BLaER1 (cell line): ENCODE measurements around the gene GATA2.
A peak's percentile ranks its signal among the peaks of the same experiment; 100 is the strongest.

ENCODE experiments used
- H3K27ac ChIP-seq: shearing (Covaris generic); formaldehyde crosslinking; 2 replicates; pipeline ENCODE4 v1.8.1; 2022
- H3K27me3 ChIP-seq: shearing (Covaris generic); formaldehyde crosslinking; 2 replicates; pipeline ENCODE4 v1.8.1; 2022
- H3K36me3 ChIP-seq: shearing (Covaris generic); formaldehyde crosslinking; 2 replicates; pipeline ENCODE4 v1.8.1; 2022
- H3K4me1 ChIP-seq: shearing (Covaris generic); formaldehyde crosslinking; 2 replicates; pipeline ENCODE4 v1.8.1; 2022
- H3K4me2 ChIP-seq: shearing (Covaris generic); formaldehyde crosslinking; 2 replicates; pipeline ENCODE4 v1.8.1; 2022
- H3K4me3 ChIP-seq: shearing (Covaris generic); formaldehyde crosslinking; 2 replicates; pipeline ENCODE4 v1.8.1; 2022
- H3K9ac ChIP-seq: shearing (Covaris generic); formaldehyde crosslinking; 2 replicates; pipeline ENCODE4 v1.8.1; 2022
- H3K9me3 ChIP-seq: shearing (Covaris generic); formaldehyde crosslinking; 2 replicates; pipeline ENCODE4 v1.8.1; 2022
- H4K20me1 ChIP-seq: shearing (Covaris generic); formaldehyde crosslinking; 2 replicates; pipeline ENCODE4 v1.8.1; 2022
- Cebpa-rat ChIP-seq: shearing (Covaris generic); IDR thresholded peaks from 2 replicates; pipeline ENCODE4 v1.8.1; 2022

Gene GATA2

DNA sequence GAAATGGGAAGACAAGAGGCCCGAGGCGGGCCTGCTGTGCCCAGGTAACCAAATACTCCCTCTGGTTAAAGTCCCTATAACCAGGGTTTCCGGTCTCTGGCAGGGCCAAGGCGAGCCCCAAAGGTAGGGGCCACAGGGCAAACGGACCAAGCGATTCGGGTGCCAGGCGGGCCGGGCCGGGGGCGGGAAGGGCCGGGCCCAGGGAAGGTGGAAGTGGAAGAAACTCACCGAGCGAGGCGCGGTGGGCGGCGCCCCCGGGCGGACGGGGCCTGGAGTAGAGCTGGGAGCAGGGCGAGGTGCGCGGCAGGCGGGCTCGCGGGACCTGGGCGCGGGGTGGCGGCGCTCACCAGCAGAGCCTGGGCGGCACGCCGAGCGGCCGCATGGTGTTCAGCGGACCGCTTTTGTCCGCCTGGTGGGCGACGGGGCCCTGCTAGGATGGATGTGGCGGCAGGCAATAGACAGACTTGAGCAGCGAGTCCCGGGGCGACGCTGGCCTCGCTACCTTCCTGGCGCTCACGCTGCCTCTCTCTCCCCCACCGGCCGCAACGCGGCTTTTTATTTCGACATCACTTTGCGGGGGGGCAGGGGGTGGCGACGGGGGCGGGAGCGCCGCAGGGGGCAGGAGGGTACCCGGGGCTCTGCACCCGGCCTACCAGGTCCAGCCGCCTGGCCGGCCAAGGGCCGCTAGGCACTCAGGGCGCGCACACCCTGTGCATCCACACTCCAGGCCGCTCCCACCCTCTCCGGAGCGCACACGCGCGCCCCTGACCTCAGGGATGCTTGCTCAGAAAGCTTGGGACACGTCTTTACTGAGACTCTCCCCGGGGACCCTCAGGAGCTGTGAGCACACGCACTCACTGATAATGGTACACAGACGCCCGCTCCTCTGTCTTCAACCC is at the start of gene GATA2:
Gene GATA2, minus strand, starts transcription at position 531 of the 899 bp plus-strand sequence. CDS start 6,170 bp downstream, outside the sequence.
- H4K20me1 ChIP-seq: peaks cover 78% of the 10 kb centered on the region
- no peak within 1 kb of the TSS for H3K9ac ChIP-seq
- no peaks in the 10 kb centered on the region for H3K36me3 ChIP-seq
- peak within 1 kb of the TSS; percentile 64 for H3K4me2 ChIP-seq
- H3K27ac ChIP-seq: no peak within 1 kb of the TSS
- H3K27me3 ChIP-seq: peaks cover 97% of the 10 kb centered on the region
- peak within 1 kb of the TSS; percentile 36; the same call in 1 of the 2 replicates for H3K4me3 ChIP-seq
- no peak for TF ChIP-seq Cebpa-rat
- H3K9me3 ChIP-seq: no peaks in the 10 kb centered on the region
- H3K4me1 ChIP-seq: peaks cover 34% of the 10 kb centered on the region

DNA sequence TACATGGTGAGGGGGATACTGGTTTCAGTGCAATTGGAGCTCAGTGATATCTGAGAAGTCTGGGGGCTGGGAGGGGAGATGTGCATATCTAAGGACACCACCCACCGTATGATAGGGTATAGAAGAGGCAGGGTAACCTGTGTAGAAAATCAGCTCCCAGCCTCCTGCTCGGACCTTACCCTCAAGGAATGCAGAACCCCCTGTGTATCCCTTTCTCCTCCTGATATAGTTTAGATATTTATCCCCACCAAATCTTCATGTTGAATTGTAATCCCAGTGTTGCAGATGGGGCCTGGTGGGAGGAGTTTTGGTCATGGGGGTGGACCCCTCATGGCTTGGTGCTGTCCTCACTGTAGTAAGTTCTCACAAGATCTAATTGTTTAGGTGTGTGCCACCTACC is 48.2 kb upstream of the GATA2 start:
- H4K20me1 ChIP-seq: no peaks in the 10 kb centered on the region
- H3K36me3 ChIP-seq: no peaks in the 10 kb centered on the region
- no peak overlapping the region for H3K9ac ChIP-seq
- H3K4me2 ChIP-seq: no peak overlapping the region
- H3K27me3 ChIP-seq: no peaks in the 10 kb centered on the region
- no peak overlapping the region for H3K27ac ChIP-seq
- no peaks in the 10 kb centered on the region for H3K4me1 ChIP-seq
- no peak overlapping the region for H3K4me3 ChIP-seq
- H3K9me3 ChIP-seq: peaks cover 21% of the 10 kb centered on the region
- TF ChIP-seq Cebpa-rat: no peak

DNA sequence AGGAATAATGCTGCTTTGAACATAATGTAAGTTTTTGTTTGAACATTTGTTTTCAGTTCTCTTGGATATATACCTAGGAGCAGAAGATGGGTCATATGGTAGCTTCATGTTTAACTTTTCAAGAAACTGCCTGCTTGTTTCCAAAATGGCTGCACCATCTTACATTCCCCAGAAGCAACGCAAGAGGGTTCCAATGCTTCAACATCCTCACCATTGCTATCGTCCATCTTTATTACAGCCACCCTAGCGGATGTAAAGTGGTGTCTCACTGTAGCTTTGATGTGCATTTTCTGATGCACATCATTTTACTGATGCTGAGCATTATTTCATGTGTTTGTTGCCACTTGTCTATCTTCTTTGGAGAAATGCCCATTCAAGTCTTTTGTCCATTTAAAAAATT is 46.4 kb upstream of the GATA2 start:
- H3K36me3 ChIP-seq: no peaks in the 10 kb centered on the region
- H3K4me2 ChIP-seq: no peak overlapping the region
- TF ChIP-seq Cebpa-rat: no peak
- H3K9me3 ChIP-seq: peaks cover 21% of the 10 kb centered on the region
- H3K4me3 ChIP-seq: no peak overlapping the region
- no peak overlapping the region for H3K9ac ChIP-seq
- H3K27ac ChIP-seq: no peak overlapping the region
- H4K20me1 ChIP-seq: no peaks in the 10 kb centered on the region
- H3K27me3 ChIP-seq: no peaks in the 10 kb centered on the region
- H3K4me1 ChIP-seq: no peaks in the 10 kb centered on the region

DNA sequence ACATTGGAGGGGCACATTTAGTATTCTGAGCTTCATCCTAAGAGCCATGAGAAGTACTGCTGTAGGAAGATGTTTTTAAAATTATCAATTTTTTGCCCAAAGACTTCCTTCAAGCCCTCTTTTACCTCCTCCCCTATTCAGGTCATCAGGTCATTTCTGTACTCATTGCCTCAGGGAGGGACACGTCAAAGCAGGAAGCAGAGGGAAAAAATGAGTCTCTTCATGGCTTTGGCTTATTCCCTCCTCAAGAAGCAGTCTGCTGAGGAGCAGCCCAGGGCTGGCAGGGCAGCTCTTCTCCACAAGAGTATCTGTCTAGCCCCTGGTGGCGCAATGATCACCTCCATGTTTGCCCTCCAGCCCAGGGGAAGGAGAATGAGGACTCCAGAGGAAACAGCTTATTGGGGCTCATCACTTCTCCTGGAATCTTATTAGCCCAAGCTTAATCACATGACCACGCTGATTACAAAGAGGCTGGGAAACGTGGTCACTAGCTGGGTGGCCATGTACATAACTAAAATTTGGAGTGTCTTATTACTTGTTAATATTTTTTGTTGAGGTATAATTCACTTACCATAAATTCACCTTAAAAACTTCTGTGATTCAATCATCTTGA is 44.2 kb upstream of the GATA2 start:
- no peak overlapping the region for H3K4me2 ChIP-seq
- no peaks in the 10 kb centered on the region for H3K36me3 ChIP-seq
- H3K9ac ChIP-seq: no peak overlapping the region
- no peaks in the 10 kb centered on the region for H3K4me1 ChIP-seq
- no peak overlapping the region for H3K4me3 ChIP-seq
- peaks cover 5% of the 10 kb centered on the region; the same call in 1 of the 2 replicates for H3K9me3 ChIP-seq
- H4K20me1 ChIP-seq: no peaks in the 10 kb centered on the region
- H3K27ac ChIP-seq: no peak overlapping the region
- no peaks in the 10 kb centered on the region for H3K27me3 ChIP-seq
- no peak for TF ChIP-seq Cebpa-rat

DNA sequence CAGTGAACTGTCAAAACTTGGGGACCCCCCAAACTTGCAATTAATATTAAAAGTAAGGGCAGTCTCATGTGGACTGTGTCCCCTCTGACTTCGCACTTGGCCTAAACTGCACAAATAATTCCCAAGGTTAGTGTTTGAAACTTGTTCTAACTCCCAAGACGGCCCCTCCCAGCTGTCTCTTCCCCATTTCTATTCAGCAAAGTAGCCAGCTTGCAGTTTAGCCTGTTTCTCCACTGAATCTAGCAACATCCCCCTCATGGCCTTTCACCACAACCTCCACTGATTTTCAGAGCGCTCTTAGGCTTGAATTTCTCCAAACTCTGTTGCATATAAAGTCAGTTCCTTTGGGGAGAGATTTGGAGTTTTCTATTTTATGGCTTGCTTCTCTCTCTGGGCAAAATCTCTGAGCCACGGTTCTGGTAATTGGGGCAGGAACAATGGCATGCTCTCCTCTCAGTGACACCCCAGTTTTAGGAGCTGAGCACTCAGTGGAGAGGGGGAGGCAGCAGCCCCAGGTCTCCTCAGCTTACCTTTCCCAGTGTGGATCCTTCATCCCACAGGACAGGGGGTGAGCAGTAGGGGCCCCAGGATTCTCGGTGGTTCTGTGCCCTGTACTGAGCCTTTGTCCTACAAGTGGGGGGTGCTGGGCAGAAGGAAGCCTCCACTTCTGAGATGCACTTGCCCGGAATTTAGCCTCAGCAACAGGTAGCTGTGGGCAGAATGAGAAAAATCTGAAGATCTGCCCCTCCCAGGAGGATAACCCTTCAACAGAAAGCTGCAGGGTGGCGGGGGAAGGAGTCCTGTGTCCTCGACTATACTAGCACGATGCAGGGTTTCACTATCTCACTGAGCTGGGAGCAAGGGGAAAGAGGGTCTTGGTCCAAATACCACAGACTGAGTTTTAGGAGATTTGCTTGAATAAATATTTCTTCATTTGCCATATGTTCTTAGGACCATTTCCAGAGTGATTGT is 39.3 kb upstream of the GATA2 start:
- H3K9me3 ChIP-seq: no peaks in the 10 kb centered on the region
- no peaks in the 10 kb centered on the region for H4K20me1 ChIP-seq
- no peaks in the 10 kb centered on the region for H3K4me1 ChIP-seq
- no peak for TF ChIP-seq Cebpa-rat
- H3K9ac ChIP-seq: no peak overlapping the region
- no peaks in the 10 kb centered on the region for H3K36me3 ChIP-seq
- H3K4me3 ChIP-seq: no peak overlapping the region
- H3K27ac ChIP-seq: no peak overlapping the region
- no peak overlapping the region for H3K4me2 ChIP-seq
- no peaks in the 10 kb centered on the region for H3K27me3 ChIP-seq

DNA sequence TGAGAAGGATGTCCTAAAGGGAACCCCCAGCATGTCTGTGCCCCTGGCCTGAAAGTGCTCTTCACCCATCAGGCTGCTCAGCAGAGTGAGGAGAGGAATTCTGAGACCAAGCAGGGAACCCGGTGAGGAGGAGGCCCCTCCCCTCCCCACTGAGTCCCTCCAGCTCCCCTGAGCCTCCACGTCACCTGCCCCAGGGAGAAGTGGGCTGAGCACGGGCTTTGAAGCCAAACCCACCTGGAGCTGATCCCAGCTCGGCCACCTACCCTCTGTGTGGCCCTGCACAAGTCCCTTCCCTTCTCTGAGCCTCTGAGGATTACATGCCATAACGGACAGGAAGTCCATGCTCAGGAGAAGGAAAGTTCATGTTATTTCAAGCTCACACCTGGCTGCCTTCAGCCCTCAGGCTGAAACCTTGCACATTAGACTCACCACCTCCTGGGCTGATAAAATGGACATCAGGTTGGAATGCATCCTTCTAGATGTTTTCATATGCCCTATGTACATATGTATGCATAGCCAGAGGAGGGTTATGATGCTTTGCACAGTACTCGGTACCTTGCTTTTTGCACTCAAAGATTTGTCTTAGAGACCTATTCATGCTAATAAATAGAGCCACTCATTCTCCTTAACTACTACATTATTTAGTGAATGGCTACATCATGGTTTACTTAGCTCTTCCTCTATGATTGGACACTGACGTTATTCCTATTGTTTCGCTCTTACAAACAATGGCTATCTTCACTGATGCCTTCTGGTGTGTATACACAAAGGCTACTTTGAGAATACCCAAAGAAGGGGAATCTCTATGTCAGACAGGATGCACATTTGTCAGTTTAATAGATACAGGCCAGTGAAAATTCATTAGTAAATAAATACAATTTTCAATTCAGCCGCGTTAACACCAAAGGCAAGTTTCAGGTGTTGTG is 31.6 kb upstream of the GATA2 start:
- H3K9ac ChIP-seq: no peak overlapping the region
- 0 out of 2 replicates have a peak overlapping the region, but pooled peaks have one; percentile 18 for H3K27ac ChIP-seq
- H3K4me1 ChIP-seq: peaks cover 15% of the 10 kb centered on the region
- H3K27me3 ChIP-seq: no peaks in the 10 kb centered on the region
- no peak for TF ChIP-seq Cebpa-rat
- H4K20me1 ChIP-seq: no peaks in the 10 kb centered on the region
- no peaks in the 10 kb centered on the region for H3K9me3 ChIP-seq
- no peaks in the 10 kb centered on the region for H3K36me3 ChIP-seq
- H3K4me3 ChIP-seq: no peak overlapping the region
- peak overlapping the region; percentile 69 for H3K4me2 ChIP-seq

DNA sequence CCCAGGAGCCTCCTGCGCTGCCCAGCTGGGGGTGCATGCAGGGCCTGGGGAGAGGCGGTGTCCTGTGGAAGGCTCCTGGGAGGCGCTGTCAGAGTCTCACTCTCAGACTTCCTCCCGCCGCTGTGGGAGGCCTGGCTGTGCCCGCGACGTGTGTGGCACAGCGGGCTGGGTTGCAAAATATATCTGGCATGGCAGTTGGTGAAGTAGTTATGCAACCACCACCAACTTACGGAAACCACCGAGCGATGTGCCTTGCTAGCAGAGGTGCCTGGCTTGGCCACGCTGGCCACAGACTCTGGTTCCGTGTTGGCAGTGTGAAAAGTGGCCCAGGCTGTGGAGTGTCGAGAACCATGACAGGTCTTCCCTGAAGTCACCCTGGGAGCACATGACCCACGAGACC is 30.6 kb upstream of the GATA2 start:
- no peak for TF ChIP-seq Cebpa-rat
- H3K4me2 ChIP-seq: peak overlapping the region; percentile 69
- no peak overlapping the region for H3K9ac ChIP-seq
- no peak overlapping the region for H3K4me3 ChIP-seq
- no peaks in the 10 kb centered on the region for H3K27me3 ChIP-seq
- no peaks in the 10 kb centered on the region for H3K36me3 ChIP-seq
- H3K9me3 ChIP-seq: no peaks in the 10 kb centered on the region
- peaks cover 15% of the 10 kb centered on the region for H3K4me1 ChIP-seq
- 0 out of 2 replicates have a peak overlapping the region, but pooled peaks have one; percentile 18 for H3K27ac ChIP-seq
- no peaks in the 10 kb centered on the region for H4K20me1 ChIP-seq

DNA sequence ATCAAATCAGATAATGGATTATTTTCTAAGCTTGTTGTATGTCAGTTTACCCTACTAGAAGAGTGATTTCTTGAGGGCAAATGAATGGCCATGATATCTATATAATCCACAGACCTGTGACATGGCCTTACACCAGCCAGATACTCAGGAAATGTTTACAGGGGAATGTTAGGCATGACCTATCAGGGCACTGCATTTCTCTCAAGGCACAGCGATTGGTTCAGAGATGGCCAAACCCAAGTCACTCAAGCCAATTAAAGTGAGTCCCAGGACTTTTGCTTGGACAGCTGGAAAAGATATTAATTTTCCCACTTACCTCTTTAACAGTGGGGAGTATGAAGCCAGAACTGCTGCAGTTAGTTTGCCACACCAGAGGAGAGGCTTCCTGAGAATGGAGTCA is 28.7 kb upstream of the GATA2 start:
- Histone ChIP-seq H4K20me1 (no peaks in the 10 kb centered on the region), H3K4me2 (no peak overlapping the region), H3K9me3 (no peaks in the 10 kb centered on the region), H3K9ac (no peak overlapping the region), H3K27ac (no peak overlapping the region), H3K36me3 (no peaks in the 10 kb centered on the region), H3K27me3 (no peaks in the 10 kb centered on the region), H3K4me1 (peaks cover 15% of the 10 kb centered on the region), H3K4me3 (no peak overlapping the region)
- TF ChIP-seq Cebpa-rat: no peak
